Glutamatergic neuron (in vitro differentiated cells): ENCODE data around the gene FBXL13. TPM values are rescaled to one million over a fixed set of nuclear protein-coding genes. Genes with fewer than 3 reads are reported as not detected.
"Not testable (repeated sequence)": the region's sequence is repeated elsewhere in the genome, so short reads cannot be mapped to it uniquely, and the experiment has no call there.

ENCODE experiments used
- DNase-seq: peaks from one replicate; pipeline ENCODE4 v3.0.0; 2022
- H3K27ac Mint-ChIP-seq: one replicate; pipeline ENCODE4 v1.8.0; 2020; ENCODE audit warnings: mild to moderate bottlenecking, mixed read lengths, inconsistent platforms; ENCODE audit not compliant: unreplicated experiment
- H3K27me3 Mint-ChIP-seq: one replicate; pipeline ENCODE4 v1.8.0; 2020; ENCODE audit warnings: mild to moderate bottlenecking, moderate library complexity, mixed read lengths, inconsistent platforms; ENCODE audit not compliant: unreplicated experiment
- H3K36me3 Mint-ChIP-seq: one replicate; pipeline ENCODE4 v1.8.0; 2020; ENCODE audit warnings: mild to moderate bottlenecking, mixed read lengths, inconsistent platforms; ENCODE audit not compliant: unreplicated experiment
- H3K4me1 Mint-ChIP-seq: one replicate; pipeline ENCODE4 v1.8.0; 2020; ENCODE audit warnings: mild to moderate bottlenecking, low read depth, mixed read lengths, inconsistent platforms; ENCODE audit not compliant: unreplicated experiment
- H3K4me3 Mint-ChIP-seq: one replicate; pipeline ENCODE4 v1.8.0; 2020; ENCODE audit warnings: mild to moderate bottlenecking, mixed read lengths, inconsistent platforms; ENCODE audit not compliant: unreplicated experiment
- H3K9me3 Mint-ChIP-seq: one replicate; pipeline ENCODE4 v1.8.0; 2020; ENCODE audit warnings: mild to moderate bottlenecking, moderate library complexity, mixed read lengths, inconsistent platforms; ENCODE audit not compliant: unreplicated experiment
- total RNA-seq: library from RNA; stranded (reverse); fragmentation: NEBNext Ultra II Directional; extraction: Animal tissue kit (Norgen Biotek cat#: 25700); gene quantifications from one replicate; pipeline ENCODE4 v1.2.1, GENCODE V29; 2021; ENCODE audit not compliant: unreplicated experiment
- TF ChIP-seq, protein P1 (sequence below): fragments of 200-600 bp; sonication (generic); IDR thresholded peaks from one replicate; pipeline ENCODE4 v1.5.0; 2021; ENCODE audit not compliant: partially characterized antibody, unreplicated experiment

Gene FBXL13
- total RNA-seq, 1 donor from 2014 or later, result 1.1 TPM

DNA sequence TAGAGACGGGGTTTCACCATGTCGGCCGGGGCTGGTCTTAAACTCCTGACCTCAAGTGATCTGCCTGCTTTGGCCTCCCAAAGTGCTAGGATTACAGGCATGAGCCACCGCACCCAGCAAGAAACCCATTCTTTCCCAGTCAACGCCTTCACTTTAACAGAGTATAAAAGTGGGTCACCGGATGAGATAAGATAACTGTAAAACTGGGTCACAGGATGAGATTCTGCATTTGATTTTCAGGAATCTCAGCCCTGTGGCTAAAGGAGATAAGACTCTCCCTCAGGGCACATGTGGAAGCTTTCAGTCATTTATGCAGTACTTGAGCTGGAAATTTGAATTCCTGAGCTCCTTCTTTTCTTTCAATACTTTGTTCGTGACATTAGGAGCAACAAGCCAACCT lies 91.0 kb downstream of the FBXL13 start:
- TF ChIP-seq, protein P1, sequence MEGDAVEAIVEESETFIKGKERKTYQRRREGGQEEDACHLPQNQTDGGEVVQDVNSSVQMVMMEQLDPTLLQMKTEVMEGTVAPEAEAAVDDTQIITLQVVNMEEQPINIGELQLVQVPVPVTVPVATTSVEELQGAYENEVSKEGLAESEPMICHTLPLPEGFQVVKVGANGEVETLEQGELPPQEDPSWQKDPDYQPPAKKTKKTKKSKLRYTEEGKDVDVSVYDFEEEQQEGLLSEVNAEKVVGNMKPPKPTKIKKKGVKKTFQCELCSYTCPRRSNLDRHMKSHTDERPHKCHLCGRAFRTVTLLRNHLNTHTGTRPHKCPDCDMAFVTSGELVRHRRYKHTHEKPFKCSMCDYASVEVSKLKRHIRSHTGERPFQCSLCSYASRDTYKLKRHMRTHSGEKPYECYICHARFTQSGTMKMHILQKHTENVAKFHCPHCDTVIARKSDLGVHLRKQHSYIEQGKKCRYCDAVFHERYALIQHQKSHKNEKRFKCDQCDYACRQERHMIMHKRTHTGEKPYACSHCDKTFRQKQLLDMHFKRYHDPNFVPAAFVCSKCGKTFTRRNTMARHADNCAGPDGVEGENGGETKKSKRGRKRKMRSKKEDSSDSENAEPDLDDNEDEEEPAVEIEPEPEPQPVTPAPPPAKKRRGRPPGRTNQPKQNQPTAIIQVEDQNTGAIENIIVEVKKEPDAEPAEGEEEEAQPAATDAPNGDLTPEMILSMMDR, result no peak
- no peak overlapping the region for H3K27ac Mint-ChIP-seq
- H3K36me3 Mint-ChIP-seq, result peaks cover 5% of the 10 kb centered on the region
- no peak for DNase-seq
- H3K27me3 Mint-ChIP-seq, result no peaks in the 10 kb centered on the region
- no peaks in the 10 kb centered on the region for H3K9me3 Mint-ChIP-seq
- H3K4me1 Mint-ChIP-seq, result no peaks in the 10 kb centered on the region
- H3K4me3 Mint-ChIP-seq, result no peak overlapping the region

DNA sequence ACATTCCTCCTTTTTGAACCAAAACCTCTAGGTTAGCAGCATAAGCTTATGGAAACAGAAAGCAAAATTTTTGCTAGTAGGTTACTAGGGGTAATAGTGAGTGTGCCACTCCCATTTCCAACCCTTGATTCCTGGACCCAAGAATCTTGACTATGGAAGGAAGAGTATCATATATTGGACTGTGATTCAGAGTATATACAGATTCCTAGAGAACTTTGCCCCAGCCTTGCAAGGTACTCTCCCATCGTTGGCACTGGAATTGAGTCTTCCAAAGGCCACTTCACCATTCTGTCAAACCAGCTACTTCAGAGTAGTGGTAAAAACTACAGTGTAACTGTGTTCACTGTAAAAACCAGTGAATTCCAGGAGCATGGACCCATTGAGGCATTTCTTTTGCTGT lies 92.4 kb downstream of the FBXL13 start:
- Mint-ChIP-seq H3K4me1 (no peaks in the 10 kb centered on the region), H3K9me3 (no peaks in the 10 kb centered on the region), H3K27me3 (no peaks in the 10 kb centered on the region), H3K4me3 (no peak overlapping the region), H3K27ac (no peak overlapping the region), H3K36me3 (peaks cover 5% of the 10 kb centered on the region)
- TF ChIP-seq, protein P1, result no peak
- DNase-seq, result no peak

DNA sequence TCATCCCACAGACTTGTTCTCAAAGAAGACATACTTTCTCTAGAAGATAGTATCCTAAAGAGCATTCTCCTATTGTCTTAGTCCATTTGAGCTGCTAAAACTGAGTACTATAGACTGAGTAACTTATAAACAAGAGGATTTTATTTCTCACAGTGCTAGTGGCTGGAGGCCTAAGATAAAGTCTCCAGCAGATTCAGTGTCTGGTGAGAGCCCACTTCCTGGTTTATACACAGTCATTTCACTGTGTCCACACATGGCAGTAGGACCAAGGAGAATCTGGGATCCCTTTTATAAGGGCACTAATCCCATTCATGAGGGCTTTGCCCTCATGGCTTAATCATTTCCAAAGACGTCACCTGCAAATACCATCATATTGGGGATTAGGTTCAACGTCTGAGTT lies 93.1 kb downstream of the FBXL13 start:
- no peaks in the 10 kb centered on the region for H3K27me3 Mint-ChIP-seq
- peaks cover 5% of the 10 kb centered on the region for H3K36me3 Mint-ChIP-seq
- no peaks in the 10 kb centered on the region for H3K4me1 Mint-ChIP-seq
- no peak for DNase-seq
- H3K4me3 Mint-ChIP-seq, result no peak overlapping the region
- TF ChIP-seq, protein P1, result no peak
- H3K27ac Mint-ChIP-seq, result no peak overlapping the region
- peaks cover 2% of the 10 kb centered on the region for H3K9me3 Mint-ChIP-seq

DNA sequence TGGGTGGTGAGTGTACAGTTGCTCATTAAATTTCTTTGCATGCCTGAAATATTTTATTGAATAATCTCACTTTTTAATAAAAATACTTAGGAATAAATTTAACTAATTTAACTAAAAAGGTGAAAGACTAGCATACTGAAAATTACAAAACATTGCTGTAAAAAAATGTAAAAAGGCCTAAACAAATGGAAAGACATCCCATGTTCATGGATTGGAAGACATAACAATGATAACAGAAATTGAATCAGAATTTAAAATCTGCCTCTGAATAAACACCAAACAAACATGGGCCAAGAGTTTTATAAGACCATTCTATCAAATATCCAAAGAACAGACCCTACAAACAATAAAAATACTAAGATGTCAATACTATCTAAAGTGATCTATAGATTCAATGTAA lies 94.9 kb downstream of the FBXL13 start:
- Mint-ChIP-seq H3K4me3 (no peak overlapping the region), H3K27ac (no peak overlapping the region), H3K9me3 (peaks cover 2% of the 10 kb centered on the region), H3K27me3 (no peaks in the 10 kb centered on the region), H3K36me3 (peaks cover 5% of the 10 kb centered on the region), H3K4me1 (no peaks in the 10 kb centered on the region)
- no peak for DNase-seq
- TF ChIP-seq, protein P1, result no peak

DNA sequence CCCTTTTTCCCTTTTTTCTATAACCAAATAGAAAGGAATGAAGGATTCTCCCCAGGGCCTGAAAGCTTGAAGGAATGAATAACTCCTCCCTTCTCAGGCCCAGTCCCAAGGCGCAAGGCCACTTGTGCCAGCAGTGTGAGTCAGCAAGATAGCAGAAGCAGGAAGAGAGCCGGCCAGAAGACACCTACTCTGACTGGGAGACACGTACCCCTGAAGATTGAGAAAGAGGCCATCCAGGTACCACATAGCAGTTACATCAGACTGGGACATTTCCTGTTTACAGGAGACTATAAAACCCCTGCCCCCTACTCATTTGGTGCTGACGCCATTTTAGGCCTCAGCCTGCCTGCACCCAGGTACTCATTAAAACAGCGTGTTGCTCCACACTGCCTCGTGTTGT lies 96.3 kb downstream of the FBXL13 start:
- H3K9me3 Mint-ChIP-seq, result peaks cover 2% of the 10 kb centered on the region
- DNase-seq, result no peak
- no peaks in the 10 kb centered on the region for H3K27me3 Mint-ChIP-seq
- TF ChIP-seq, protein P1, result no peak
- H3K4me3 Mint-ChIP-seq, result no peak overlapping the region
- peaks cover 9% of the 10 kb centered on the region for H3K36me3 Mint-ChIP-seq
- no peaks in the 10 kb centered on the region for H3K4me1 Mint-ChIP-seq
- H3K27ac Mint-ChIP-seq, result no peak overlapping the region

DNA sequence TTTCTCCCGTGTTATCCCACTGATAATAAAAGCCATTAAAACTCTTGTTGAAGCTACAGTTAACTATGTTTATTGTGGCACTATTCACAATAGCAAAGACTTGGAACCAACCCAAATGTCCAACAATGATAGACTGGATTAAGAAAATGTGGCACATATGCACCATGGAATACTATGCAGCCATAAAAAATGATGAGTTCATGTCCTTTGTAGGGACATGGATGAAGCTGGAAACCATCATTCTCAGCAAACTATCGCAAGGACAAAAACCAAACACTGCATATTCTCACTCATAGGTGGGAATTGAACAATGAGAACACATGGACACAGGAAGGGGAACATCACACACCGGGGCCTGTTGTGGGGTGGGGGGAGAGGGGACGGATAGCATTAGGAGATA lies 97.0 kb downstream of the FBXL13 start:
- H3K27ac Mint-ChIP-seq, H3K4me1 Mint-ChIP-seq, H3K4me3 Mint-ChIP-seq: not testable (repeated sequence)

More for the DNA sequence above, 97.0 kb downstream of the FBXL13 start:
- H3K36me3 Mint-ChIP-seq, DNase-seq, H3K27me3 Mint-ChIP-seq, H3K9me3 Mint-ChIP-seq: not testable (repeated sequence)
